Neural cell (in vitro differentiated cells): ENCODE data around the gene FILIP1. TPM values are rescaled to one million over a fixed set of nuclear protein-coding genes. Genes with fewer than 3 reads are reported as not detected.

Experiments
- H2AFZ ChIP-seq: fragments of 200-600, 300-800 bp; sonication (generic), shearing (Covaris generic); 2 replicates; pipeline ENCODE4 v1.6.0; 2014; ENCODE audit warnings: low read depth, mild to moderate bottlenecking, antibody characterized with exemption, low read length, moderate library complexity
- H3F3A ChIP-seq: fragments of 200-600 bp; shearing (Covaris generic); 2 replicates; pipeline ENCODE4 v1.6.1; 2016; ENCODE audit warnings: mild to moderate bottlenecking, moderate library complexity, mixed read lengths, antibody characterized with exemption, low read length; ENCODE audit not compliant: insufficient read depth, poor library complexity, severe bottlenecking
- H3K27ac ChIP-seq: fragments of 200-600, 300-800 bp; sonication (generic), shearing (Covaris generic); 2 replicates; pipeline ENCODE4 v1.5.1; 2014; ENCODE audit warnings: mild to moderate bottlenecking, low read length, moderate library complexity
- H3K27me3 ChIP-seq: fragments of 300-800, 200-600 bp; sonication (generic), shearing (Covaris generic); 2 replicates; pipeline ENCODE4 v1.6.0; 2014; ENCODE audit warnings: mild to moderate bottlenecking, low read depth, low read length, moderate library complexity; ENCODE audit not compliant: insufficient read depth
- H3K36me3 ChIP-seq: fragments of 300-800, 200-600 bp; sonication (generic), shearing (Covaris generic); 2 replicates; pipeline ENCODE4 v1.5.1; 2014; ENCODE audit warnings: mild to moderate bottlenecking, antibody characterized with exemption, low read length, moderate library complexity; ENCODE audit not compliant: insufficient read depth
- H3K4me2 ChIP-seq: fragments of 300-800, 200-600 bp; sonication (generic), shearing (Covaris generic); 2 replicates; pipeline ENCODE4 v1.6.0; 2014; ENCODE audit warnings: mild to moderate bottlenecking, low read length
- H3K4me3 ChIP-seq: fragments of 300-800, 200-600 bp; sonication (generic), shearing (Covaris generic); 2 replicates; pipeline ENCODE4 v1.5.1; 2014; ENCODE audit warnings: mild to moderate bottlenecking, low read length, moderate library complexity
- H3K79me2 ChIP-seq: fragments of 200-600 bp; shearing (Covaris generic); replicated peaks from 2 replicates; pipeline ENCODE4 v1.6.0; 2014; ENCODE audit warnings: mild to moderate bottlenecking, low read length, moderate library complexity; ENCODE audit not compliant: insufficient read depth
- H3K9ac ChIP-seq: fragments of 300-800, 200-600 bp; sonication (generic), shearing (Covaris generic); 2 replicates; pipeline ENCODE4 v1.6.1; 2016; ENCODE audit warnings: mild to moderate bottlenecking, low read length, mixed read lengths
- H3K9me2 ChIP-seq: fragments of 200-600 bp; shearing (Covaris generic); 2 replicates; pipeline ENCODE4 v1.6.1; 2016; ENCODE audit warnings: mild to moderate bottlenecking, low read length, mixed read lengths; ENCODE audit not compliant: insufficient read depth
- H3K9me3 ChIP-seq: fragments of 200-600, 300-800 bp; sonication (generic), shearing (Covaris generic); 2 replicates; pipeline ENCODE4 v1.6.1; 2016; ENCODE audit warnings: mild to moderate bottlenecking, mixed run types, low read length, moderate library complexity, mixed read lengths
- H4K20me1 ChIP-seq: fragments of 200-600 bp; shearing (Covaris generic); 2 replicates; pipeline ENCODE4 v1.6.1; 2016; ENCODE audit warnings: mild to moderate bottlenecking, mixed run types; ENCODE audit not compliant: insufficient read depth
- CTCF ChIP-seq: fragments of 450-650 bp; IDR thresholded peaks from 2 replicates; pipeline ENCODE4 v1.5.1; 2014; ENCODE audit warnings: antibody characterized with exemption, mild to moderate bottlenecking, moderate library complexity; ENCODE audit not compliant: poor library complexity, severe bottlenecking
- EP300 ChIP-seq: fragments of 450-650 bp; conservative IDR thresholded peaks from 2 replicates; pipeline ENCODE4 v1.6.1; 2014; ENCODE audit warnings: antibody characterized with exemption, mild to moderate bottlenecking, moderate library complexity; ENCODE audit not compliant: poor library complexity, severe bottlenecking
- EZH2 ChIP-seq: fragments of 200-600, 300-800 bp; shearing (Covaris generic), sonication (generic); IDR thresholded peaks from 2 replicates; pipeline ENCODE4 v1.6.1; 2014; ENCODE audit warnings: antibody characterized with exemption, low read length, borderline replicate concordance, mild to moderate bottlenecking; ENCODE audit not compliant: insufficient read depth, poor library complexity, severe bottlenecking
- MXI1 ChIP-seq: fragments of 450-650 bp; conservative IDR thresholded peaks from 2 replicates; pipeline ENCODE4 v1.6.1; 2014; ENCODE audit warnings: antibody characterized with exemption, mild to moderate bottlenecking; ENCODE audit not compliant: poor library complexity, severe bottlenecking
- POLR2AphosphoS5 ChIP-seq: IDR thresholded peaks from 2 replicates; pipeline ENCODE4 v1.6.1; 2012
- RAD21 ChIP-seq: fragments of 450-650 bp; conservative IDR thresholded peaks from 2 replicates; pipeline ENCODE4 v1.6.1; 2014; ENCODE audit warnings: antibody characterized with exemption, mild to moderate bottlenecking, moderate library complexity
- REST ChIP-seq: IDR thresholded peaks from 2 replicates; pipeline ENCODE4 v1.6.1; 2012; ENCODE audit warnings: borderline replicate concordance
- SMC3 ChIP-seq: fragments of 450-650 bp; conservative IDR thresholded peaks from 2 replicates; pipeline ENCODE4 v1.6.1; 2014; ENCODE audit warnings: antibody characterized with exemption, mild to moderate bottlenecking, moderate library complexity; ENCODE audit not compliant: poor library complexity
- TAF1 ChIP-seq: IDR thresholded peaks from 2 replicates; pipeline ENCODE4 v1.6.1; 2012; ENCODE audit warnings: low read depth
- polyA plus RNA-seq: library from polyadenylated mRNA; depleted of rRNA; stranded (reverse); fragments of >200 nt; gene quantifications from 2 replicates; pipeline ENCODE4 v1.2.3, GENCODE V29; 2014

The FILIP1 gene
- polyA plus RNA-seq, 1 donor from 2014 or later: 1.4 TPM

- TF ChIP-seq TAF1: no peak
- no peak for TF ChIP-seq MXI1
- no peak for TF ChIP-seq POLR2AphosphoS5
- no peak for TF ChIP-seq EP300
- TF ChIP-seq EZH2: no peak
- TF ChIP-seq REST: no peak
- Histone ChIP-seq H3K27ac (no peak overlapping the region), H3K4me3 (no peak overlapping the region), H3K79me2 (no peaks in the 10 kb centered on the region), H3K9me2 (no peaks in the 10 kb centered on the region), H4K20me1 (no peaks in the 10 kb centered on the region), H3K27me3 (no peaks in the 10 kb centered on the region), H2AFZ (no peak overlapping the region), H3K36me3 (no peaks in the 10 kb centered on the region), H3K9ac (no peak overlapping the region), H3K9me3 (no peaks in the 10 kb centered on the region), H3F3A (no peaks in the 10 kb centered on the region), H3K4me2 (no peak overlapping the region)
These were observed 149.6 kb downstream of the FILIP1 start for GRCh38 chr6:75344021-75344420.

GRCh38 chr6:75337835-75338580 is 155.6 kb downstream of the FILIP1 start:
- Histone ChIP-seq H3K4me2 (no peak overlapping the region), H3K4me3 (no peak overlapping the region), H3K27me3 (no peaks in the 10 kb centered on the region), H3K9ac (no peak overlapping the region), H3K36me3 (no peaks in the 10 kb centered on the region), H3K9me2 (no peaks in the 10 kb centered on the region), H3K9me3 (no peaks in the 10 kb centered on the region), H2AFZ (no peak overlapping the region), H3F3A (no peaks in the 10 kb centered on the region), H4K20me1 (no peaks in the 10 kb centered on the region), H3K27ac (no peak overlapping the region), H3K79me2 (no peaks in the 10 kb centered on the region)
- TF ChIP-seq EP300 (no peak), POLR2AphosphoS5 (no peak), REST (no peak), SMC3 (no peak), RAD21 (no peak), EZH2 (no peak), TAF1 (no peak), CTCF (no peak), MXI1 (no peak)
